Right cardiac atrium (tissue), 5 donors: ENCODE measurements around the gene C1QTNF1. TPM values are rescaled to one million over a fixed set of nuclear protein-coding genes. Genes with fewer than 3 reads are reported as not detected.

Source experiments
- ATAC-seq, 2 donors: fragments of 200-7000 bp; cut with Tn5 transposase; one replicate each; pipeline versions ENCODE4 v1.8.0 to v1.9.1; 2020; ENCODE audit warnings: moderate library complexity in 2 of 2, mild to moderate bottlenecking in 1 of 2
- DNase-seq, 3 donors: peaks; one replicate each; pipeline ENCODE4 v3.0.0-alpha.2; 2020
- H3K27ac ChIP-seq: one replicate; pipeline ENCODE4 v1.5.1; 2013; ENCODE audit warnings: mild to moderate bottlenecking, low read length, control low read depth, moderate library complexity
- H3K27me3 ChIP-seq: one replicate; pipeline ENCODE4 v1.6.1; 2013; ENCODE audit not compliant: control insufficient read depth, insufficient read depth
- H3K4me1 ChIP-seq: one replicate; pipeline ENCODE4 v1.6.1; 2013; ENCODE audit warnings: low read length; ENCODE audit not compliant: control insufficient read depth, insufficient read depth
- H3K4me3 ChIP-seq: one replicate; pipeline ENCODE4 v1.5.1; 2013; ENCODE audit warnings: low read length, control low read depth
- H3K9me3 ChIP-seq: one replicate; pipeline ENCODE4 v1.6.1; 2013; ENCODE audit warnings: low read length; ENCODE audit not compliant: control insufficient read depth
- WGBS: extraction: QIAGEN DNeasy Blood & Tissue Kit; methylation state at CpG from one replicate; pipeline ENCODE4 v1.1.7; 2013; 5-methylcytosine and 5-hydroxymethylcytosine counted together
- intact Hi-C, 4 donors: fragments of 100-400 bp; cut with DNase I; formaldehyde crosslinking; loops; one replicate each; pipeline versions ENCODE4 v1.11.0 to v1.14.0; 2022 to 2023
- polyA plus RNA-seq: library from polyadenylated mRNA; stranded (reverse); fragments of 200-250 nt; gene quantifications from one replicate; pipeline ENCODE4 v1.2.3, GENCODE V29; 2013
- total RNA-seq, 4 donors: library from RNA; stranded (reverse); fragmentation: NEBNext Ultra II Directional; extraction: Animal tissue kit (Norgen Biotek cat#: 25700); gene quantifications; one replicate each; pipeline ENCODE4 v1.2.1, GENCODE V29; 2021
- donor health status: healthy with polysubstance abuse.
- donor health status: DM: no; HTN: yes; CAD: no.
- donor health status: DM: no; HTN: no; CAD: no.
- donor health status: DM: no; HTN: yes; CAD: no; lungs with severe emphysema.
- donor health status: DM: yes; HTN: yes; CAD: no.

Gene C1QTNF1
- total and polyA plus RNA-seq, 5 donors, result 232 to 655 (median 286) TPM

DNA sequence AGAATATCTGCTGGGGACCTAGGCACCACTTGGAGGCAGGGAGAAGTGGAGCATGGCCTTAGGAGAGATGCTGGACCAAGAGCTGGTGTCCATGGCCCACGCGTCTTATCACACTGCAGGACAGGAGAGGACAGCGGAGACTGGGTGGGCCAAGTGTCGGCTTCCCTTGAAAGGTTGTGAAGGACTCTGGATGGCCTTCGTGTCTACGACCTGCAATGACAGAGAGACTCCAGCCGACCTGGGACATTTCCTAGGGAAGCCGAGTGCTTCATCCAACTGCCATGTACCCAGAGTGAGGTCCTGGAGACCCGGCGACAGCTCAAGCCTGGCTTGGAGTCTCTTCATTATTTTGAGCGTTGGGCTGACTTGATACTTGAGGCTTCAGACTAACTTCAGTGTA is 20.5 kb downstream of the C1QTNF1 start:
- WGBS, result 89% methylated on average over 11 of the region's 11 CpGs
- Histone ChIP-seq H3K9me3 (no peaks in the 10 kb centered on the region), H3K27ac (no peak overlapping the region)

DNA sequence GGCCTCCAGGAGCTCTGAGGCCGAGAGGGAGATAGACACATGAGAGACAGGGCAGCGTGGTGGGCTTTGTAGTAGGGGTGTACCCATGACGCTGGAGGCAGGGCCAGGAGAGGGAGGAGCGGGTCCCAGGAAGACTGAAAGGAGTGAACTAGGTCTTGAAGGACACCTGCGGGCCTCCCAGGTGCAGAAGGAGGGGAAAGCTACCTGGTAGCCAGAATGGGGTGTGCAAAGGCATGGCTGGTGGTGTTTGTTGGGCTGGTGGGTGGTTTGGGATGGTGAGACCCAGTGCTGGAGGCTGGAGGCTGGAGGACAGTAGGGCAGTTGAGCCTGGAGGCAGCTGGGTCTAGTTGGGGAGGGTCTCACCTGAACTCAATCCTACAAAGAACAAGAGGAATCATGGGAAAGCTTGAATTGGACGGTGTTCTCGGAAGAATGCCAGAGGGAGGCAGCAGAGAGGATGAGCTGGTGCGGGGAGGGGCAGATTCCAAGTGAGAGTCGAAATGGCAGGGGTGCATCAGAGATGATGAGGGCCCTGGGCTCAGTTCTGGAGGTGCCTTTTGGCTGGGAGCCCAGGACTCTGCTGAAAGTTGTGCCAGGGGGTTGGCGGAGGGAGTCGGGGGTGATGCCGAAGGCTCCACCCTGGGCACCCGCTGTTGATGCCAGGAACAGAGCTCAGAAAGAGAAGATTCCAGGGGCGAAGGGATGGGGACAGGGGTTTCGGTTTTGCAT is 21.2 kb downstream of the C1QTNF1 start:
- intact Hi-C loops, result loop anchor here in 1 of 4 donors (5.0 kb wide), 1 partner anchor 37 kb away; no protein-coding TSS in a partner anchor
- Histone ChIP-seq H3K27ac (no peak overlapping the region), H3K4me1 (peaks cover 3% of the 10 kb centered on the region), H3K9me3 (no peaks in the 10 kb centered on the region), H3K27me3 (no peaks in the 10 kb centered on the region), H3K4me3 (no peak overlapping the region)
- ATAC-seq, result no peak
- peak; percentile 42 to 62 (median 60) for DNase-seq
- WGBS, result 80% methylated on average over 15 of the region's 15 CpGs

More for the DNA sequence above, 20.5 kb downstream of the C1QTNF1 start:
- no peak for ATAC-seq
- Histone ChIP-seq H3K4me1 (peaks cover 3% of the 10 kb centered on the region), H3K4me3 (no peak overlapping the region), H3K27me3 (no peaks in the 10 kb centered on the region)
- intact Hi-C loops, result no loop called here
- peak in 1 of 3 donors; percentile 55 for DNase-seq

DNA sequence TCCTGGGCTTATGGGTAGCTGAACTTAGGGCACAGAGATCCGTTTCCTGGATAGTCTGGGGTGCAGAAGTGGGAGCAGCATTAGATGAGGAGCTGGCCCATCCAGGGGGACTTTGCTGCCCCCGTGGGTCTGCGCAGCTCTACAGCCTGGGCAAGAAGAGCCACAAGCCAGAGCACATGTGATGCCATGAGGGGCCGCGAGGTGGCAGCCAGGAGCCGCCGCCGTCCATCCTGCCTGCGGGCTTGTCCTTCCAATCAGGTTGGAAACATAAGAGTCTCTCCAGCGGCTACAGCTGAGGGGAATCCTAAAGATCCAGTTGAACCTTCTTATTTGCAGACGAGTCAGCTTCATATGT is 21.9 kb downstream of the C1QTNF1 start:
- ATAC-seq, result peak; percentile 61 to 67
- intact Hi-C loops, result loop anchor here in 1 of 4 donors (5.0 kb wide), 1 partner anchor 36 kb away; no protein-coding TSS in a partner anchor
- under 1% methylated on average over 11 of the region's 11 CpGs for WGBS
- DNase-seq, result peak; percentile 76 to 91 (median 89)
- H3K27ac ChIP-seq, result no peak overlapping the region
- H3K4me1 ChIP-seq, result peaks cover 3% of the 10 kb centered on the region
- H3K4me3 ChIP-seq, result no peak overlapping the region
- no peaks in the 10 kb centered on the region for H3K9me3 ChIP-seq
- H3K27me3 ChIP-seq, result no peaks in the 10 kb centered on the region

DNA sequence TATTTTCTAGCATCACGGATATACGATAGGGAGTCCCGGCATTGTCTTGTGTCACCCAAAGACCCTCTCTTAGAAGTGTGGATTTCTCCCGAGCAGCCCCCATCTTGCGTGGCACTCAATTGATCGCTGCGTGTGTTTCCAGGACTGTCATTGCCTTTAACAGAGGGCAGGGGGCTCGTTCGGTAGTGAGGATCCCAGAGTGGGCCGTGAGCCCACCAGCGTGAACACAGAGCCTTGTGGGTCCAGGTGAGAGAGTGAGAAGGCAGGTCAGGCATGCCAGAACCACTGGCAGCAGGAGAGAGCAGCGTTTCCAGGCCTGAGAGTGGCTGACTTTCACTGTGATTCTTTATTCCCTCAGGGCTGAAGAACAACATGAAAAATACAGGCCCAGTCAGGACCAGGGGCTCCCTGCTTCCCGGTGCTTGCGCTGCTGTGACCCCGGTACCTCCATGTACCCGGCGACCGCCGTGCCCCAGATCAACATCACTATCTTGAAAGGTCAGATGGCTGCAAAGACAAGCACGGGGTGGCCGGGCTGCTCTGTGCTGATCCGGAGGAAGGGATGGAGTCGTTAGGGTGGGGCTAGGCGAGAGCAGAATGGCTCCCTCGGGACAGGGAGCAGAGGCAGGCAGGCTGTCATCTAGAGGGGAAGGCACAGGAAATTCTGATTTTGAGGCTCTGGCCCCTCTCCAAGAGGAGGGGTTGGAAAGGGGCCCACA is 22.4 kb downstream of the C1QTNF1 start:
- ATAC-seq (peak; percentile 64 to 66), DNase-seq (peak; percentile 70 to 88 (median 86))
- Histone ChIP-seq H3K27me3 (no peaks in the 10 kb centered on the region), H3K4me1 (peaks cover 3% of the 10 kb centered on the region), H3K4me3 (no peak overlapping the region), H3K27ac (peak overlapping the region; percentile 58), H3K9me3 (no peaks in the 10 kb centered on the region)
- intact Hi-C loops, result loop anchor here in 1 of 4 donors (5.0 kb wide), 1 partner anchor 36 kb away; no protein-coding TSS in a partner anchor
- WGBS, result 38% methylated on average over 25 of the region's 25 CpGs

DNA sequence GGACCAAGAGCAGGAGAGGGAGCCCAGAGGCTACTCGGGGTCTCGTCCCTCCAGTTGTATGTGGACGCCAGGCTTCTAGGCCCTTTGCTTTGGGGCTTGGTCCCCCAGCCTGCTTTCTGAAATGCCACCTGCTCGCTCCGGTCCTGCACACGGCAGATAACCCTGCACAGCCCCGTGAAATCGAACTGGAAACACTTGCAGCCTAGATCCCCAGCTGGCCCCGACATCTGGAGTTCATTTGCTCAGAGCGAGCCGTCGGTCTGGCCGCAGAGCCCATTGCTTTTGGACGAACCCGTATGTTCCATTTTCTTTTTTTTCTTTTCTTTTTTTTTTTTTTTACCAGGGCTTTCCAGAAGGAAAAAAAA is 22.9 kb downstream of the C1QTNF1 start:
- 44% methylated on average over 15 of the region's 15 CpGs for WGBS
- Histone ChIP-seq H3K9me3 (no peaks in the 10 kb centered on the region), H3K4me1 (peaks cover 3% of the 10 kb centered on the region), H3K27me3 (no peaks in the 10 kb centered on the region), H3K27ac (peak overlapping the region; percentile 29), H3K4me3 (no peak overlapping the region)
- intact Hi-C loops, result loop anchor here in 1 of 4 donors (5.0 kb wide), 1 partner anchor 35 kb away; no protein-coding TSS in a partner anchor
- peak; percentile 60 to 89 (median 84) for DNase-seq
- ATAC-seq, result peak in 1 of 2 donors; percentile 32

DNA sequence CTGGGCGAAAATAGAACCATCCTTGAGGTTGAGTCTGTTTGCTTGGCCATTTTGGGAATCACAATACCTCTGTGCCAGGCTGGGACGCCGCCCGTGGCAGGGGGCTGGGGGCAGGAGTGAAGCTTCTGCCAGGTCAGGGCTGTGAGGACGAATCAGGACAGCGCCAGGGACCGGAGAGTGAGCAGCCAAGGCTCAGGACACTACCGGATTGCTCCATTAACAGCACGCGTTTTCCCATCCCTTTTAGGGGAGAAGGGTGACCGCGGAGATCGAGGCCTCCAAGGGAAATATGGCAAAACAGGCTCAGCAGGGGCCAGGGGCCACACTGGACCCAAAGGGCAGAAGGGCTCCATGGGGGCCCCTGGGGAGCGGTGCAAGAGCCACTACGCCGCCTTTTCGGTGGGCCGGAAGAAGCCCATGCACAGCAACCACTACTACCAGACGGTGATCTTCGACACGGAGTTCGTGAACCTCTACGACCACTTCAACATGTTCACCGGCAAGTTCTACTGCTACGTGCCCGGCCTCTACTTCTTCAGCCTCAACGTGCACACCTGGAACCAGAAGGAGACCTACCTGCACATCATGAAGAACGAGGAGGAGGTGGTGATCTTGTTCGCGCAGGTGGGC is 23.4 kb downstream of the C1QTNF1 start:
- intact Hi-C loops, result loop anchor here in 1 of 4 donors (5.0 kb wide), 1 partner anchor 35 kb away; no protein-coding TSS in a partner anchor
- Histone ChIP-seq H3K9me3 (no peaks in the 10 kb centered on the region), H3K4me1 (peaks cover 3% of the 10 kb centered on the region), H3K27me3 (no peaks in the 10 kb centered on the region), H3K4me3 (no peak overlapping the region), H3K27ac (peak overlapping the region; percentile 8)
- DNase-seq, result peak in 2 of 3 donors; percentile 59 to 76
- 76% methylated on average over 30 of the region's 30 CpGs for WGBS
- no peak for ATAC-seq

DNA sequence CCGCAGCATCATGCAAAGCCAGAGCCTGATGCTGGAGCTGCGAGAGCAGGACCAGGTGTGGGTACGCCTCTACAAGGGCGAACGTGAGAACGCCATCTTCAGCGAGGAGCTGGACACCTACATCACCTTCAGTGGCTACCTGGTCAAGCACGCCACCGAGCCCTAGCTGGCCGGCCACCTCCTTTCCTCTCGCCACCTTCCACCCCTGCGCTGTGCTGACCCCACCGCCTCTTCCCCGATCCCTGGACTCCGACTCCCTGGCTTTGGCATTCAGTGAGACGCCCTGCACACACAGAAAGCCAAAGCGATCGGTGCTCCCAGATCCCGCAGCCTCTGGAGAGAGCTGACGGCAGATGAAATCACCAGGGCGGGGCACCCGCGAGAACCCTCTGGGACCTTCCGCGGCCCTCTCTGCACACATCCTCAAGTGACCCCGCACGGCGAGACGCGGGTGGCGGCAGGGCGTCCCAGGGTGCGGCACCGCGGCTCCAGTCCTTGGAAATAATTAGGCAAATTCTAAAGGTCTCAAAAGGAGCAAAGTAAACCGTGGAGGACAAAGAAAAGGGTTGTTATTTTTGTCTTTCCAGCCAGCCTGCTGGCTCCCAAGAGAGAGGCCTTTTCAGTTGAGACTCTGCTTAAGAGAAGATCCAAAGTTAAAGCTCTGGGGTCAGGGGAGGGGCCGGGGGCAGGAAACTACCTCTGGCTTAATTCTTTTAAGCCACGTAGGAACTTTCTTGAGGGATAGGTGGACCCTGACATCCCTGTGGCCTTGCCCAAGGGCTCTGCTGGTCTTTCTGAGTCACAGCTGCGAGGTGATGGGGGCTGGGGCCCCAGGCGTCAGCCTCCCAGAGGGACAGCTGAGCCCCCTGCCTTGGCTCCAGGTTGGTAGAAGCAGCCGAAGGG is 24.2 kb downstream of the C1QTNF1 start:
- Histone ChIP-seq H3K27me3 (no peaks in the 10 kb centered on the region), H3K27ac (no peak overlapping the region), H3K9me3 (no peaks in the 10 kb centered on the region), H3K4me3 (no peak overlapping the region), H3K4me1 (peaks cover 3% of the 10 kb centered on the region)
- 88% methylated on average over 41 of the region's 41 CpGs for WGBS
- intact Hi-C loops, result loop anchor here in 1 of 4 donors (5.0 kb wide), 1 partner anchor 34 kb away; no protein-coding TSS in a partner anchor
- ATAC-seq (peak in 1 of 2 donors; percentile 2), DNase-seq (peak; percentile 49 to 70 (median 70))

DNA sequence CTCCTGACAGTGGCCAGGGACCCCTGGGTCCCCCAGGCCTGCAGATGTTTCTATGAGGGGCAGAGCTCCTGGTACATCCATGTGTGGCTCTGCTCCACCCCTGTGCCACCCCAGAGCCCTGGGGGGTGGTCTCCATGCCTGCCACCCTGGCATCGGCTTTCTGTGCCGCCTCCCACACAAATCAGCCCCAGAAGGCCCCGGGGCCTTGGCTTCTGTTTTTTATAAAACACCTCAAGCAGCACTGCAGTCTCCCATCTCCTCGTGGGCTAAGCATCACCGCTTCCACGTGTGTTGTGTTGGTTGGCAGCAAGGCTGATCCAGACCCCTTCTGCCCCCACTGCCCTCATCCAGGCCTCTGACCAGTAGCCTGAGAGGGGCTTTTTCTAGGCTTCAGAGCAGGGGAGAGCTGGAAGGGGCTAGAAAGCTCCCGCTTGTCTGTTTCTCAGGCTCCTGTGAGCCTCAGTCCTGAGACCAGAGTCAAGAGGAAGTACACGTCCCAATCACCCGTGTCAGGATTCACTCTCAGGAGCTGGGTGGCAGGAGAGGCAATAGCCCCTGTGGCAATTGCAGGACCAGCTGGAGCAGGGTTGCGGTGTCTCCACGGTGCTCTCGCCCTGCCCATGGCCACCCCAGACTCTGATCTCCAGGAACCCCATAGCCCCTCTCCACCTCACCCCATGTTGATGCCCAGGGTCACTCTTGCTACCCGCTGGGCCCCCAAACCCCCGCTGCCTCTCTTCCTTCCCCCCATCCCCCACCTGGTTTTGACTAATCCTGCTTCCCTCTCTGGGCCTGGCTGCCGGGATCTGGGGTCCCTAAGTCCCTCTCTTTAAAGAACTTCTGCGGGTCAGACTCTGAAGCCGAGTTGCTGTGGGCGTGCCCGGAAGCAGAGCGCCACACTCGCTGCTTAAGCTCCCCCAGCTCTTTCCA is 25.1 kb downstream of the C1QTNF1 start:
- H3K27ac ChIP-seq, result no peak overlapping the region

DNA sequence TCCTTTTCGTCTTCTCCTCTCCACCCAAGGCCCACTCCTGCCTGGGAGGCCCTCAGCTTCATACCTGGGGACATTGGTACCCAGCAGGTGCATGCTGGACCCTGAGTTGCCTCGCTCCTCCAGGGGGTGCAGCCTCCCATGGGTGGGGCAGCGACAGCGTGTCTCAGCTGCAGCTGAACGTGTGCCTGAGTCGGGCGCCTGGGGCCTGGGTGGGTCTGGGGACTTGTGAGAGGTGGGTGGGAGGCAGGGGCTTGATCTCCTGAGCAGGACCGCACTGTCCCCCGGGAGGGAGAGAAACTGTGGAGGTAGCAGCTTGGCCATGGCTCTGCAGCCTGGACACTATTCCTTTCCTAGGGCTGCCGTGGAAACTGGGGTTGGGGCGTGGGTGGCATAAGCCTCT is 25.9 kb downstream of the C1QTNF1 start:
- Histone ChIP-seq H3K27me3 (no peaks in the 10 kb centered on the region), H3K27ac (no peak overlapping the region), H3K4me1 (peaks cover 3% of the 10 kb centered on the region), H3K4me3 (no peak overlapping the region), H3K9me3 (no peaks in the 10 kb centered on the region)
- no peak for ATAC-seq
- 95% methylated on average over 11 of the region's 11 CpGs for whole genome bisulfite sequencing
- intact Hi-C loops, result loop anchor here in 1 of 4 donors (5.0 kb wide), 1 partner anchor 32 kb away; no protein-coding TSS in a partner anchor
- peak in 1 of 3 donors; percentile 41 for DNase-seq

More for the DNA sequence above, 25.1 kb downstream of the C1QTNF1 start:
- 90% methylated on average over 21 of the region's 21 CpGs for WGBS
- no peaks in the 10 kb centered on the region for H3K27me3 ChIP-seq
- intact Hi-C loops, result loop anchor here in 1 of 4 donors (5.0 kb wide), 1 partner anchor 33 kb away; no protein-coding TSS in a partner anchor
- peaks cover 3% of the 10 kb centered on the region for H3K4me1 ChIP-seq
- DNase-seq (peak in 1 of 3 donors; percentile 42), ATAC-seq (no peak)
- H3K4me3 ChIP-seq, result no peak overlapping the region
- no peaks in the 10 kb centered on the region for H3K9me3 ChIP-seq
